ENCODE results near the gene AMIGO3.
"Not testable (repeated sequence)": the region's sequence is repeated elsewhere in the genome, so short reads cannot be mapped to it uniquely, and the experiment has no call there.

AMIGO3 gene

DNA sequence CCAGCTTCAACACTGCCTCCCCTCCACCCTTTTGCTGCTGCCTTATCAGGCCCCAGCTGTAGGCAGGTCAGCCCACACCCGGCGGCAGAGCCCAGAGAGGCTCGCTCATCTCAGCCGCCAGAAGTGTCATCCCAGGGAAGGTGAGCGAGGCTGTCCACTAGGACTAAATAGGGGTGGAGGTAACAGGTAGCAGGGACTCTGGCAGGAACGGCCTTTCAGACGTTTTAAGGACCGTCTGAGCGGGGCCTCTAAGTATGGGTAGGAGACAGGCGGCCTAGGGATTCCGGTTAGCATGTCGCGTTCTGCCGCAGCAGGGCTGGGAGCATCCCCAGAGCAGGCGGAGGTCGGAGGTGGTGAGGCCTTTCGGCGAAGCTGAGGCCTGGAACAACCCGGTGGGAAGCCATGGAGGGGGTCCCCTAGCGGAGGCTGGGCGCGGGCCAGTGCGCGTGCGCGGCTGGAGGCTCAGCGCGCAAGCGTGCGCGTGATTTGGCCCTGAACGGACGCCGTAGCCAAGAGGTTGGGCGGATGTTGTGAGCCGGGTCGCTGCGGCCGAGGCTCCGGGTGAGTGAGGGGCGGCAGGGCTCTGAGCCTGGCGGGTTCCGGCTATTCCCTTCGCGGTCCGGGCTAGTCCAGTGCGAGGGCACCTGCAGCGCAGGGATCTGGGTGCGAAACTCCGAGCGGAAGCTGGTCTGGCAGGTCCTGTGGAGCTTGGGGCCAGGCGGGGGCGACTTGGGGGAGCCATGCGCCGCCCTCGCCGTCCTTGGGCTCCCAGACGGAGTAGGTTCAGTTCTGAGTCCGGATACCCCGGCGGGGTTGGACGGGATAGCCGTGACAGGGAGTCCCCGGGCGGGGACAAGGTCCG is 30.2 kb downstream of the AMIGO3 start, which contains the start of the genes MST1 and RNF123:
Gene MST1 (minus strand): TSS at position 429 of the 862 bp plus-strand sequence. CDS start 783 bp downstream, outside the sequence.
Gene RNF123 (plus strand): TSS at position 512 of the 862 bp plus-strand sequence. CDS start 1,609 bp downstream, outside the sequence.
- peak; percentile 83 for DNase-seq (ENCODE audit: low spot score)

DNA sequence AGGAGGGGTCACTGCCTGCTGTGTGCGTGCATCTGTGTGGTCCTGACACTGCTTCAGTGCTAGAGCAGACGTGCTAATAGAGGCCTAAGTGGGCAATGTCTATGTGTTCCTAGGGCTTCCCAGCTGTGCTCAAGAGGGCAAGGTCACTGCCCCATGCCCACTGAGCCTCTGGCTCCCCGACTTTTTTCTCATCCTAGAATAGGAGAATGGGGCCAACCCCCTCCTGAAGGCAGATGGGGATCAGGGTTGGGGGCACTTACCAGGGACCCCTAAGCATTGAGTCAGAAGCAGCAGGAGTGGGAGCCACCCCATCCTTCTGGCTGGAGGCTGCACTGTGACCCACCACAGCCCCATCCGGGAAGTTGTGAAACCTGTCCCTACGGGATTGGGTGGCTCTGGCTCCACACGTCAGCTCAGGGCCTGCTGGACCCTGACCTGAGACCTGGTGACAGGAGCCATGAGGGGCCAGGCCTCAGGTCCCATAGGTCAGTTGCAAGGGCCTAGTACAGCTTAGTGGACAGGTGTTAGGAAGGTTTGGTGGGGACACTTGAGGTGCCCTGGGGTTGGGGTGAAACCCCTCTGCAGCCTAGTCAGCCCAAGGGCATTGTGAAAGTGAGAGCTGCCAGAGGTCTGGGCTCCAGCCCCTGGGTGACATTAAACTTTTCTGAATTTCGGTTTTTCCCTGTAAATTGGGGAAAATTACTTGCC is 31.0 kb downstream of the AMIGO3 start:
- not testable (repeated sequence) for DNase-seq (ENCODE audit: low spot score)

DNA sequence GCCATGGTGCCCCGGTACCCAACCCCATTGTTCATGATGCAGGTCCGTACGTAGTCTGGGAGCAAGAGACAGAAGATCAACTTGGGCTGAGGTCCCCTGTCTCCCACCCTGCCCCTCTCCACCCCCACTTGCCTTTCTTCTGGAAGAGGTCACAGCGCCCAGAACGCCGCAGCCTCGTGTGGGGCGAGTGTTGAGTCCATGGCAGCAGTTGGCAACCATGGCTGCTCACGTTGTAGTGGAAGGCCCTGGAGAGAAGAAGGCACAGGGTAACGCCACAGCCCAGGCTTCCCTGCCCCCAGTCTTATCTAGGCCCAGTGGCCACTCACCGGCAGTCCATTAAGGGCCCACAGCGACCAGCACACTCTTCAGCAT is 32.1 kb downstream of the AMIGO3 start:
- not testable (repeated sequence) for DNase-seq (ENCODE audit: low spot score)

DNA sequence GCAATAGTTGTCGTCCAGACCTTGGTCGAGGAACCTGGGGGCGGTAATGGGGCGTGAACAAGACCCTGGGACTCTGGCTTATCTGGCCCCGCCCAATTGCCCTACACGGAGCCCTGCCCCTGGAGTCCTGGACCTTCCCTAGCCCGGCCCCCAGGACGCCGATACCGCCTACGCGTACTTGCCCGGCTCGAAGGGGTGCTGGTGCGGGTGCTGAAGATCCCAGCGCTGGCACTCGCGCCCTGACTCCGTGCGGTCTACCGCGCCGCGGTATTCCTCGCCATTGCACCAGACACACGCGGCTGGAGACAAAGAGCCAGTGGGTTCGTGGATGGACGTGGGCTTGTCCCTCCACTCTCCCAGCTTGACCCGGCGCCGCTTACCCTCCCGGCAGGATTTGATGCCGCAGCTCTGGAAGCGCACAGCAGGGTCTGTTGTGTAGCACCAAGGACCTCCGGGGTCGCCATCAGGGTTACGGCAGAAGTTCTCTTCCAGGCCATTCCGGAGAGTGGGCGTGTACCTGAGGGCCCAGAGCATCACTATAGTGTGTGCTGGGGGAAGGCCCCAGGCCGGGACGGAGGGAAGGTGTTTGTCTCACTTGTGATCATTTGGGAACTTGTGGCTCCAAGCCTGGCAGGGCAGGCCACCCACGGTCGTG is 32.6 kb downstream of the AMIGO3 start:
- DNase-seq (ENCODE audit: low spot score): not testable (repeated sequence)

DNA sequence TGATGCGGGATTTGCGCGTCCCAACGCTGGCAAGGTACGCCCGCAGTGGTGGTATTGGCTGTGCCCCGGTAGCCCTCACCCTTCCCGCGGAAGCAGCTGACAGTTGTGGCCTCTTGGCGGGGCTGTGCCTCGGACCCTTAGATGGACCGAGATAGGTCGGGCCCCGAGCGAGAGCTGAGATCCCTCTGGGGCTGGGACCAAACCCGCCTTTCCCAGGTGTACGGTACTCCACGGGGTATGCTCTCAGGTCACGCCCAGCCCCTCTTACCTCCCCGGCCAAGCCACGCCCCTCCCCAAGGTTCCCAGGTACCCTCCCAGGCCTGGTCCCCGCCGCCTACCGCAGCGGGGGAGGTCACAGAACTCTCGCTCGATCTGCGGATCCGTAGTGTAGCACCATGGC is 33.1 kb downstream of the AMIGO3 start:
- not testable (repeated sequence) for DNase-seq (ENCODE audit: low spot score)

DNA sequence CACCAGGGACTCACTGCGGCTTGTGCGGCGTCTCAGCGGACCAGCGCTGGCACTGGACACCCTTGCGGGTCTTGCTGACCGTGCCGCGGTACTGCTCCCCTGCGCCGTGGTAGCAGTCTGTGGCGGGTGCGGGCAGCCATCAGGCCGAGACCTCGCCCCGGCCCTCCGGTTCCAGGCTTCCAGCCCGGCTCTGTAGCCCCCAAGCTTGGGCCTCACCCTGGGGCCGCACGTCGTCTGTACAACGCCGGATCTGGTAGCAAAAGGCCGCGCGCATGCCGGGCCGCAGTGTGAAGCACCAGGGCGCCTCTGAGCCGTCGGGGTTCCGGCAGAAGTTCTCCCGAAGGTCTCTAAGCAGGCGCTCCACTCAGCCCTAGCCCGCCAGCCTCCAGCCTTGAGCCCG is 33.6 kb downstream of the AMIGO3 start:
- DNase-seq (ENCODE audit: low spot score): not testable (repeated sequence)

DNA sequence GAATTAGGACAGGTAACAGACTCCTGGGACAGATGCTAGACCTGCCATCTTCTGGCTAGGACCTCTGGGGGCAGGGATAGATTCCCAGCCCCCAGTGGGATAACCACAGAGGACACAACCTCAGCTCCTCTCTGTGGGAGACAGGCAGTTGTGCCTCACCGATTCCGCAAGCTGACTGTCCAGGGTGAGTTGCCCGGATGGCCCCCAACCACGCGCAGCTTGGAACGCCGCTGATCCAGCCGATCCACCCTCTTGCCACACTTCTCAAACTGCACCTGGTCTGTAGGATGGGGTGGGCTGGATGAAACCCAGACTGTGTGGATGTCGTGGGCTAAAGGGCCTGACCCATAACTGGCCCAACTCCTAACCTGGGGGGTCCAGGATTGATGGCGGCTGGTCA is 34.4 kb downstream of the AMIGO3 start:
- DNase-seq (ENCODE audit: low spot score): not testable (repeated sequence)

DNA sequence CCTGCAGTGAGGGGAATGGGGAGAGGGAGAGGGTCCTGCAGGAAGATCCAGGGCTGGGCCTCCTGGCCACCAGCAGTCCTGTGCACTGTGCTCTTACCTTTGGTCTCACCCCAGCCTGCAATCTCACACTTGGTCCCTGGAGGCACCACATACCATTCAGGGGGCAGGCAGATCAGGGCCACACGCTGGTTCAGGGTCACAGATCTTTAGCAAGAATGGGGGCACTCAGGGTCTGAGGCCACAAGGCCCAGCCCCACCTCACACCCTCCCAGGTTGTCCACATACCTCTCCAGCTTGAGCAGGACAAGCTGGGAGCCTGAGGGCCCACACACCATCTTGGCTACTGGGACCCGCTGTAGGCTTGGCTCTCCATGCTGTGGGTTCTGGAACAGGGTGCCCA is 35.0 kb downstream of the AMIGO3 start:
- DNase-seq (ENCODE audit: low spot score): not testable (repeated sequence)

DNA sequence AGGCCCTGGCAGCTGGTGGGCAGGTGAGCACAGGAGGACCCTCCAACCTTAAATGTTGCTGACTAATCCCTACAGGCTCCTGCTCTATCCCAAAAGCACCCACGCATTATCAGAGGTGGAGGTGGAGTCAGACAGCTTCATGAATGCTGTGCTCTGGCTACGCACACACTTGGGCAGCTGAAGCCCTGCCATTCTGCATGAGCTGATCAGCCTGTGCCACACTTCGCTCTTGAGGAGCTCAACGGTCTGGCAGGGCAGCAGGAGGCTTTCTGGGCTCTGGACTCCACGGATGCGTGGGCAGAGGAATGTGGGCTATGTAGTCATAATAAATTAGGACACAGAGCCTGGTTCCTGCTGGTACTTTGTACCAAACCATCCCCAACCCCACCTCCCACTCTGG is 36.3 kb downstream of the AMIGO3 start:
- no peak for DNase-seq (ENCODE audit: low spot score)

DNA sequence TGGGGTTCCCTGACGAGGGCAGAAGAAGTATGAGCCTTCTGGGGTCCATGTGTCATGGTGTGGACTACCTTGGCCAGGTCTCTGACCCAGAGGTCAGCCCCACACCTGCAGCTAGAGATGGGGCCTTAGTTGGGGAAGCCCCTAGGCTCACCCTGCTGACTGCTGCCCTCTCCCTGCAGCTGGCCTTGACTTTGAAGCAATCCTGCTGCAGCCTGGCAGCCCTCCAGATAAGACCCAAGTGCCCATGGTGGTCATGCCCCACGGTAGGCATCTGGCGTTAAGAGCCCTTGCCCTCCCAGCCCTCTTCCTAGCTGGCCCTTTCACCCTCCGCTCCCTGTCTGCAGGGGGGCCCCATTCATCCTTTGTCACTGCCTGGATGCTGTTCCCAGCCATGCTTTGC is 37.9 kb downstream of the AMIGO3 start:
- DNase-seq (ENCODE audit: low spot score): no peak

DNA sequence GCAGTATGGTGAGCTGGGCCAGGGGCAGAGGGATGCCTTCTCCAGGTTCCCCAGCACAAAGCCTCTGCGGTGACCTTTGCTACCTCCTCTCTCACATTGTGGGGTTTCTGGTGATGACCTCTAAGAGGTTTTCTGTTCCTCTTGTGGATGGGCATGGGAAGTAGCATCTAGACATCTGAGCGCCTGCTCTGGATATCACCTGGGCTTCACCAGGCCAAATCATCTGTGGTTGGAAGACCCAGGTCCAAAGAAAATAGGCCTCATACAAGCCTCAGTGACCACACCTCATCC is 38.3 kb downstream of the AMIGO3 start:
- no peak for DNase-seq (ENCODE audit: low spot score)

DNA sequence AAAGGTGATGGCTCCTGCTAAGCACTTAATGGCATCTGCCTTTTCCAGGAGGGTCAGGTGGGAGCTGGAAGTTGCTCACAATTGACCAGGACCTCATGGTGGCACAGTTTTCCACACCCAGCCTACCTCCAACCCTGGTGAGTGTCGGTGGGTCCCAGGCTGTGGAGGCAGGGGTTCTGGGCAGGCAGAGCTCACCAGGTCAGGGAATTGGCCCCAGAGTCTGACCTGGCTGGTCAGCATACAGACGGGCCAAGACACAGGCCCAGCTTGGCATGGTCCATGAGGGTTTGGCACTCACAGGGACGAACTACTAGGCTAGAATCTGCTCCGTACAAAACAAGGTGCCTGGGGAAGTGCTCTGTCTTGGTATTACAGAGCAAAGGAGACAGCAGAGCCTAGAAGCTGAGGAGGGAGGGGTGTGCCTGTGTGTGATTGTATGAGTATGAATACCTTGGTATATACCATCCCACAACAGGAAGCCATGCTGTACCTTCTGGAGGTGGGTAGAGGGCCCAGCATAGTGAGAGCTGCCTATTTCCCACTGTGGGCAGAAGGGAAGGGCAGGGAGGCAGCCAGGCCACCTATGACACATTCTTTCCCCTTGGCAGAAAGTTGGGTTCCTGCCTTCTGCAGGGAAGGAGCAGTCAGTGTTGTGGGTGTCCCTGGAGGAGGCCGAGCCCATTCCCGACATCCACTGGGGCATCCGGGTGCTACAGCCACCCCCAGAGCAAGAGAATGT is 38.8 kb downstream of the AMIGO3 start:
- DNase-seq (ENCODE audit: low spot score): no peak

DNA sequence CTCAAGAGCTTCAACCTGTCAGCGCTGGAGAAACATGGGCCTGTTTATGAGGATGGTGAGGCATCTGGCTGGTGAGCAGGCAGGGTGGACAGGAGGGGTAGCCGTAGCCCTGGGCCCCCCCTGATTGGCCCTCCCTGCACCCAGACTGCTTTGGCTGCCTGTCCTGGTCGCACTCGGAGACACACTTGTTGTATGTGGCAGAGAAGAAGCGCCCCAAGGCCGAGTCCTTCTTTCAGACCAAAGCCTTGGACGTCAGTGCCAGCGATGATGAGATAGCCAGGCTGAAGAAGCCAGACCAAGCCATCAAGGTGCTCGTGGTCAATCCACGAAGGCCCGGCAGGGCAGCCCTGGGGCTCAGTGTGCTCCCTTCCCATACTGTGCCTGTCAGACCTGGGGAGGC is 43.6 kb downstream of the AMIGO3 start:
- no peak for DNase-seq (ENCODE audit: low spot score)

DNA sequence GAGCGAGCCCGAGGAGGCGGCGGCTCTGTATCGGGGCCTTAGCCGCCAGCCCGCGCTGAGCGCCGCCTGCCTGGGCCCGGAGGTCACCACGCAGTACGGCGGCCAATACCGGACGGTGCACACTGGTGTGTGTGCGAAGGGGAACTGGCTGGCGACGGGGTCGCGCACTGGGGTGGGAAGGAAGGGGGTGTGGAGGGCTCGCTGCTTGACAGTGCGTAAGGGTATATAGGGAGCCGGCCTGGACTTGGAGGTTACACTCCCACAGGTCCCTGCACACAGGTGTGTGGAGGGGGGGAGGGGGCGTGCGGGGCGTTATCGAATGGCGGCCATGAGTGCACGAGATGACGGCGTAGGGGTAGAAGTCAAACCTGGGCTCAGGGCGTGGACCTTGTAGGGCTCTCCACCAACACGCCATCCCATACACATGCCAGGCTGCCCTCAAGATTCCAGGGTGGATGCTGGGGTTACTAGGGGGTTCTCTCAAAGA is 44.9 kb downstream of the AMIGO3 start:
- no peak for DNase-seq (ENCODE audit: low spot score)

DNA sequence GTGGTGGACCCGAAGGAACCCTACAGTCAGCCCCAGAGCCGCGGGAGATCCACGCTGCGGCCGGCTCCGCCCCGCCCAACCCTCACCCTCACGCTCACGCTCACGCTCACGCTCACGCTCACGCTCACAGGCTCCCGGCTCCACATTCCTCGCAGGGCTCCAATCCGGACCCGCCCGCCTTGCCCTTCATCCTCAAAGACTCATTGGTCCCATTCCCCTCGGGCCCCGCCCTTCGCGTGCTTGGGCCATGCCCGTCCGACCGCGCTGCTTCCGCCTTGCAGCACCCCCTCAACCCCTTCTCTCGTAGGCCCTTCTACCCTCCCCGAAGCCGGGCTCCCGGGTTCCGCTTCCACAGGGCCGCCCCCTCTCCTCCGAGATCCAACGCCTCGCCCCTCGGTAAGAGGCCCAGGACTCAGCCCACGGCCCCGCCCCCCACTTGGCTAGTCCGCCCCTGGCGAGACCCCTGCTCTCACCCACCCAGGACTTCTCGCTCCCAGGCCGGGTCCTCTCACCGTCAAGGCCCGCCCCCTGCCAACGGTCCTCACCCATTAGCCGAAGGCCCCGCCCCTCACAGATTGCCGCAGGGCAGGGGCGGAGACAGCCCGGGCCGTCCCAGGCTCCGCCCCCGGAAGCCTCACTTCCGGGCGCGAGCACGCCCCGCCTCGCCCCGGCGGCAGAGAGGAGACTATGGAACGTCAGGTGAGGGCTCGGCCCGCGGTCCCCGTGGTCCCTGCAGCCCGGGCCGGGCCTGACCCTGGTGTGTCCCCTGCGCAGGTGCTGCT is 45.6 kb downstream of the AMIGO3 start, which contains the start of gene APEH:
Gene APEH (plus strand): TSS at position 637 of the 782 bp plus-strand sequence. CDS start 51 bp downstream, at position 688.
- DNase-seq (ENCODE audit: low spot score): peak; percentile 94

DNA sequence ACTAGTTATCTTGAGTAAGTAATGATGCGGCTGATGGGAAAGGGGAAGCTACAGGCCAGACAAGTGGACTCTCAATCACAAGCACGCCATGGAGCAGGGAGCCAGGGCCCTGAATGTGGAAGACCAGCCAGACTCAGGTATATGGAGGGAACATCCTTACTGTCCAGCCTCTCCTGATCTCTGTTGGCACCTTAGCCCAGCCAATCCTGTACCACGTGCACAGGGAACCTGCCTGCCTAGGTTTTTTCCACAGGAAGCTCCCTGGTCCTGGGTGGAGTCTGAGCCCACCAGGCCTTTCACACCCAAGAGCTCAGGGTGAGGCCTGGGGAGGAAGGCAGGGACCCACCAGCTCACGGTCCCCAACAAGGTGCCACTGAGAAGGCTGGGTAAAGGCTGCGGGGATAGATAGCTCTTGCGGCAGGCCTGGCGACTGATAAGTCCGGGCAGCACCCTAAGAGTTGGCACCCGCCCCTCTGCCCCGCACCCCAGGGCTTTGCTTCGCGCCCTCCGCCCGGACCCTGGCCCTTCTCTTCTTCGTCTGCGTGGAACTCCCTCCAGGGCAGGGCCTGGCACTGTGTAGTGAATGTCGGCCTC is 46.3 kb downstream of the AMIGO3 start:
- peak; percentile 30 for DNase-seq (ENCODE audit: low spot score)

DNA sequence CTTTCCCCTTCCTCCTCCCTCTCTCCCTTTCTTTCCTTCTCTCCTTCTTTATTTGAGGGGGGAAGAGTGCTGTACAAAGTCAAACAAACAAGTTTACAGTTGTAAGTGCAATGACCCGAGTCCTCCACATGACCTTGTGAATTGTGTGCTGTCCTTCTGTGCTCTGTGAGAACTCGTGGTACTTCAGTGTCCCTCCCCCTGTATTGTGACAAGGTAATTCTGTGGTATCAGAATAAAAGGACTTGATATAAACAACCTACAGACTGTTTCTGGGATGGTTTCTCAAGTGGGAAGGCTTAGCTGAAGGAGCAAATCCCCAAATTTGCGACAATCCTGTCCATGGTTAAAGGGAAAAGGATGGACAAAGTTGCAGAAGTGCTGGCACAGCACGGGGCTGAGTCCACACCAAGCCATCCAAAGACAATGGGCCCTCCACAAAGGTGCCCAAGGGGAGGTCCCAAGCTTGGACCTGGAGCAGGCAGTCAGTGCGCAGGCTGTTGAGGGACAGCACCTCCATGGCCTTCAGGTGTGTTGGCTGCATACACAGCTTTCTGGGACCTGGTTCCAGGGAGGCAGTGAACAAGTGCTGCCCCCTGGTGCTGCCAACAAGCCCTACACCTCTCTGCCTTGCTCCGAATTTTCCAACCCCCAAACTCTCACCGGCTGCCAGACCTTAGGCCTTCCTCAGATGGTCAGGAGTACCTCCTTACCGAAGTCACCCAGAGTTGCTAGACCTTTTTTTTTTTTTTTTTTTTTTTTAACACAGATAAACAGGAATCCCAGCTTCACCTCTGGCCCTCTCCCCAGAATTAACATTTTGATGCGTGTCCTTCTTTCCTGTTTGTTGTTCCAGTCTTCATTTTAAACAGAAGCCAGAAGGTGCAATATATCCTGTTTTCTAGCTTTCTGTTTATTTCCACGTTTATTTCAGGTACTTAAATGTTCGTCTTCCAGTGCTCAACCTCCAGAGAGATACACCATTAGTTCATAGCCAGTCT is 47.9 kb downstream of the AMIGO3 start:
- DNase-seq (ENCODE audit: low spot score): peak; percentile 94

DNA sequence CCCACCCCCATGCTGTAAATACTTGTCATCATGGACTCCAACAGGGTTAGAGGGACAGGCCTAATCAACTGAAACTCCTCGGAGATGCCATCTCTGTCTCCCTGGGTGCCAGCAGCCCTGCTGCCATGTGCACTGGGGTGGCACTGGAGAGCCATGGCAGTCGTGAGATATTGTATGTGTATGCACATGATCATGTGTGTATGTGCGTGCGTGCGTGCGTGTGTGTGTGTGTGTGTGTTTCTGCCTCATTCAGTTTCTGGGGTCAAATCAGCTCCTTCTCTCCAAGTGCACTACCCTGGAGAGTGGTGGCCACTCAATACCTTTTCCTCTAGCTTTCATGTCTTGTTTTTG is 48.6 kb downstream of the AMIGO3 start:
- no peak for DNase-seq (ENCODE audit: low spot score)

DNA sequence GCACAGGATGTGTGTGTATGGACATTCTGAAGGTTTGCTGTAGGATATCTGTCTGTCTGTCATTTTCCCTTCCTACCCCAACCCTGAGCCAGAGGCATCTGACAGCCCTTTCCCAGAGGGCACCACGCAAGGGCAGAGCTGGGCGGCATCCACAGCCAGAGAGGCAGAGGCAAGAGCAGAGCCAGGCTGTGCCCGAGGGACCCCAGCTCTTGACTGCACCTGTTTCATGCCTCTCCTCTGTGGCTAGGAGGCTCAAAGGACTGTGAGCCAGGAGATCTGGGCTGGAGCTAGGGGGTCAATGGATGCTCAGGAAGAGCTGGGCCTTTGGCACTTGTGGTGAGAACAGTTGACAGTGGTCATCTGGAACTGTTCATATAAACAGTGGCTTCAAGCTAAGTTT is 50.1 kb downstream of the AMIGO3 start:
- DNase-seq (ENCODE audit: low spot score): no peak
